ENCODE measurements around the gene PRDX2. TPM values are rescaled to one million over a fixed set of nuclear protein-coding genes. Genes with fewer than 3 reads are reported as not detected.

The PRDX2 gene
- total RNA-seq, 4 donors from 2014 or later, result 357 to 551 (median 406) TPM

- no peak for DNase-seq
- Histone ChIP-seq H3K27me3 (no peaks in the 10 kb centered on the region), H3K27ac (peak overlapping the region; percentile 99 to 100 (median 100)), H3K9me3 (no peaks in the 10 kb centered on the region), H3K4me1 (peaks cover 43 to 60% of the 10 kb centered on the region in 2 donors), H3K36me3 (no peaks in the 10 kb centered on the region), H3K4me3 (no peak overlapping the region)
- intact Hi-C loops (cut with DNase I; ENCODE audit: low total_unique reads), result no loop called here
- in situ Hi-C loops (cut with MboI; ENCODE audit: low sequenced_read_pairs in 4 of 4), result no loop called here
- no peak for TF ChIP-seq CTCF (IDR thresholded peaks at IDR 0.05 in 4 of 5, conservative IDR thresholded peaks at IDR 0.05 in 1 of 5)
- no peak for TF ChIP-seq POLR2A (IDR thresholded peaks at IDR 0.05)
- no peak for ATAC-seq
These were observed 16.6 kb downstream of the PRDX2 start for GRCh38 chr19:12784871-12785430.

- intact Hi-C loops (cut with DNase I; ENCODE audit: low total_unique reads) (no loop called here), in situ Hi-C loops (cut with MboI; ENCODE audit: low sequenced_read_pairs in 4 of 4) (no loop called here)
- H3K4me1 ChIP-seq, result peaks cover 43 to 61% of the 10 kb centered on the region in 2 donors
- no peak for TF ChIP-seq POLR2A (IDR thresholded peaks at IDR 0.05)
- no peak for TF ChIP-seq CTCF (IDR thresholded peaks at IDR 0.05 in 4 of 5, conservative IDR thresholded peaks at IDR 0.05 in 1 of 5)
- DNase-seq (no peak), ATAC-seq (no peak)
- H3K27ac ChIP-seq, result peak overlapping the region; percentile 99 to 100 (median 100)
- H3K27me3 ChIP-seq, result no peaks in the 10 kb centered on the region
- no peaks in the 10 kb centered on the region for H3K9me3 ChIP-seq
- no peak overlapping the region for H3K4me3 ChIP-seq
- no peaks in the 10 kb centered on the region for H3K36me3 ChIP-seq
These were observed 17.2 kb downstream of the PRDX2 start for GRCh38 chr19:12784394-12784870.

- peak in 1 of 2 donors; percentile 40 for DNase-seq
- peak overlapping the region; percentile 99 to 100 (median 100) for H3K27ac ChIP-seq
- peaks cover 43 to 61% of the 10 kb centered on the region in 2 donors for H3K4me1 ChIP-seq
- no peak for TF ChIP-seq CTCF (IDR thresholded peaks at IDR 0.05 in 4 of 5, conservative IDR thresholded peaks at IDR 0.05 in 1 of 5)
- no peak for TF ChIP-seq POLR2A (IDR thresholded peaks at IDR 0.05)
- intact Hi-C loops (cut with DNase I; ENCODE audit: low total_unique reads) (no loop called here), in situ Hi-C loops (cut with MboI; ENCODE audit: low sequenced_read_pairs in 4 of 4) (no loop called here)
- H3K4me3 ChIP-seq, result no peak overlapping the region
- H3K27me3 ChIP-seq, result no peaks in the 10 kb centered on the region
- ATAC-seq, result no peak
- H3K9me3 ChIP-seq, result no peaks in the 10 kb centered on the region
- H3K36me3 ChIP-seq, result no peaks in the 10 kb centered on the region
These were observed 17.7 kb downstream of the PRDX2 start for GRCh38 chr19:12783849-12784393.

GRCh38 chr19:12783291-12783848 lies 18.2 kb downstream of the PRDX2 start:
- DNase-seq (no peak), ATAC-seq (no peak)
- in situ Hi-C loops (cut with MboI; ENCODE audit: low sequenced_read_pairs in 4 of 4), result no loop called here
- intact Hi-C loops (cut with DNase I; ENCODE audit: low total_unique reads), result no loop called here
- Histone ChIP-seq H3K4me3 (peak overlapping the region; percentile 52 to 65 (median 56)), H3K27me3 (no peaks in the 10 kb centered on the region), H3K36me3 (no peaks in the 10 kb centered on the region), H3K9me3 (no peaks in the 10 kb centered on the region), H3K4me1 (peaks cover 43 to 61% of the 10 kb centered on the region in 2 donors), H3K27ac (peak overlapping the region; percentile 99 to 100 (median 100))
- TF ChIP-seq POLR2A (IDR thresholded peaks at IDR 0.05), result no peak
- no peak for TF ChIP-seq CTCF (IDR thresholded peaks at IDR 0.05 in 4 of 5, conservative IDR thresholded peaks at IDR 0.05 in 1 of 5)

Measured in gastrocnemius medialis (tissue), 4 donors.